ENCODE data around the gene COL9A2.

The COL9A2 gene

DNA sequence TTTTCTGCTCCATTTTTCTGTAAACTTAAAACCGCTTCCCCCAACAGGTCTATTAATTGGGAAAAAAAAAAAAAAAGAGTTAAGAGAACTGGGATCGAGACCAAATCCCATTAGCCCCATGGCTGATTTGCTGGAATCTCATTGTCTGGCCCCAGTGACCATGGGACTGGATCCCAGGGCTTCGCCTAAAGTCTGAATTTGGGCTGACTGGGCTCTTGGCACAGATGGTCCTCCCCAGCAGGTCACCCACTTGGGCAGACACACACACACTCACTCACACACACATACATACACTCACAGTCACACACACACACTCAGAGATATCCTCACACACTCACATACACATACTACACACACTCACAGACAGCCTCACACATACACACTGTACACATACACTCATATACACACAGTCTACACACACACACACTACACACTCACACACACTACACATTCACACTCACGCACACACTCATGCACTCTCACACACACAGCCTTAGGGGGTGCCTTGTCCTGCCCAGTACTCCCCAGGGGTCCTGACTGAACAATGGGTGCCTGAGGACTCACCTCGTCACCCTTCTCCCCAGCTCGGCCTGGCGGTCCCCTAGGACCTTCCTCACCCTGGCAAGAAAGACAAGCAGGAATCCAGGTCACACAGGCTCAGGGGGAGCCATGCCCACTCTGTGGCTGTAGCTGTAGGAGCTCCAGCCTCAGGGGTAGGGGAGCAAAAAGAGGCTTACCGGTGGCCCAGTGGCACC is 7.5 kb downstream of the COL9A2 start:
- no peak for DNase-seq (ENCODE audit: low read depth in 2 of 2)
- H3K4me3 ChIP-seq (replicated peaks in 1 of 2; ENCODE audit: low read depth in 2 of 2, low read length in 2 of 2), result no peak overlapping the region
- TF ChIP-seq, protein P1, sequence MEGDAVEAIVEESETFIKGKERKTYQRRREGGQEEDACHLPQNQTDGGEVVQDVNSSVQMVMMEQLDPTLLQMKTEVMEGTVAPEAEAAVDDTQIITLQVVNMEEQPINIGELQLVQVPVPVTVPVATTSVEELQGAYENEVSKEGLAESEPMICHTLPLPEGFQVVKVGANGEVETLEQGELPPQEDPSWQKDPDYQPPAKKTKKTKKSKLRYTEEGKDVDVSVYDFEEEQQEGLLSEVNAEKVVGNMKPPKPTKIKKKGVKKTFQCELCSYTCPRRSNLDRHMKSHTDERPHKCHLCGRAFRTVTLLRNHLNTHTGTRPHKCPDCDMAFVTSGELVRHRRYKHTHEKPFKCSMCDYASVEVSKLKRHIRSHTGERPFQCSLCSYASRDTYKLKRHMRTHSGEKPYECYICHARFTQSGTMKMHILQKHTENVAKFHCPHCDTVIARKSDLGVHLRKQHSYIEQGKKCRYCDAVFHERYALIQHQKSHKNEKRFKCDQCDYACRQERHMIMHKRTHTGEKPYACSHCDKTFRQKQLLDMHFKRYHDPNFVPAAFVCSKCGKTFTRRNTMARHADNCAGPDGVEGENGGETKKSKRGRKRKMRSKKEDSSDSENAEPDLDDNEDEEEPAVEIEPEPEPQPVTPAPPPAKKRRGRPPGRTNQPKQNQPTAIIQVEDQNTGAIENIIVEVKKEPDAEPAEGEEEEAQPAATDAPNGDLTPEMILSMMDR (IDR thresholded peaks at IDR 0.05; ENCODE audit: low read depth, low read length), result no peak

DNA sequence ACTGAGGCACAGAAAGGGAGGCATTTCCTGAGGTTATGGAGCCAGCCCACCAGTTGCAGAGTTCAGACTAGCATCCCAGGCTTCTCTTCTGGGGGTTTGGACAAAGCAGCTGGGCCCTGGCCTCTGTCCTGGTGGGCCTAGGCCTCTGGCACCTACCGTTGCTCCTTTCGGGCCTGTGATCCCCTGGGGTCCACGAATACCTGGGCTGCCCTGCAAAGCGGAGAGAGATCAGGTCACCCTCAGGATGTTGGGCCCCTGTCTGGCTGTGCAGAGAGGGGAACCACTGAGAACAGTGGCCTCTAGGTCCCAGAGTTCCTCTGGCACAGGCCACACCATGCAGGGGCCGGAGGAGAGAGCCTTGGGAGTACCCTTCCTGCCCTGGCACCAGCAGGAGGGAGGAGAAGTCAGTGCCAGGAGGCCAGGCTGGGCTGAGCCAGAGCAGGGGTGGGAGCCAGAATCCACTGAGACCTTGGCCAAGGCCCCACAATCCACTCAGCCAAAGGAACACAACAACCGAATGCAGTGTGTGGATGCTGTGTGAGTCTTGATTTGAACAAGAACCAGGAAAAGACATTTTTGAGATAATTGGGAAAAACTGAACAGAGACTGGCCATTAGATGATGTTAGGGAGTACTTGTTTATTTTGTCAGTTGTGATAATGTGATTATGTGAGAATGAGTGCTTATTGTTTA is 8.9 kb downstream of the COL9A2 start:
- H3K4me3 ChIP-seq (replicated peaks in 1 of 2; ENCODE audit: low read depth in 2 of 2, low read length in 2 of 2), result no peak overlapping the region
- DNase-seq (ENCODE audit: low read depth in 2 of 2), result peak in 1 of 2 donors; percentile 46
- TF ChIP-seq, protein P1 (IDR thresholded peaks at IDR 0.05; ENCODE audit: low read depth, low read length), result no peak

DNA sequence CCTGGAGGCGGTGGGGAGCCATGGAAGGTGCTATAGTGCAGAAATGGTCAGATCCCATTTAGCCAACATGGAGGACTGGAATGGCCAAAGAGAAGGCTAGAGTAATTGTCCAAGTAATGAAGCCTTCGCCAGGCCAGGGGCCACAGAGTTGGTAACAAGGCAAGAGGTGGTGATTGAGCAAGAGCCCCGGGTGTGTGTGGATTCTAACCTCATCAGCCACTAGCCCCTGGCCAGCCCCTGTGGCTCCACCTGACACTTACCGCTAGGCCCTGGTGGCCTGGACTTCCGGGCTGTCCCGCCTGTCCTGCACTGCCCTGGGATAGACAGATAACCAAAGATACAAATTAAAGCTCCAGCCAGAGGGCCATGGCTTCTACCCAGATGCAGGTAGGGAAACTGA is 9.9 kb downstream of the COL9A2 start:
- no peak for DNase-seq (ENCODE audit: low read depth in 2 of 2)
- TF ChIP-seq, protein P1 (IDR thresholded peaks at IDR 0.05; ENCODE audit: low read depth, low read length), result no peak
- no peak overlapping the region for H3K4me3 ChIP-seq (replicated peaks in 1 of 2; ENCODE audit: low read depth in 2 of 2, low read length in 2 of 2)

DNA sequence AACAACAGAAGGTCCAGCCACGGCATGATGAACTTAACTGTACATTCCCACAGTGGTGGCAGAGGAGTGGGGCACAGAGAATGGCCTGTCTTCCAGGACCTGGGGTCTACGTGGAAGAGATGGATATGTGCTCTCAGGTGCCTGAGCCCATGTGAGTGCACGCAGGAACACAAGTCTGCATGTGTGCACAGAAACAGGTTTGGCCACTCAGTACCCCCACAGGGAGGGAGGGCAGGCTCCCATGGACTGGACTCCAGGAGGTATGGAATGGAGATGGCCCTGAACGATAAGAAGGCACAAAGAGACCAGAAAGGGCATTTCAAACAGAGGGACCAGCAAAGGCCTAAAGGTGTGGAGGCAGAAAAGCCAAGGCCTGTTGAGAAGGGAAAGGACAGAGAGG is 10.8 kb downstream of the COL9A2 start:
- DNase-seq (ENCODE audit: low read depth in 2 of 2), result no peak
- no peak overlapping the region for H3K4me3 ChIP-seq (replicated peaks in 1 of 2; ENCODE audit: low read depth in 2 of 2, low read length in 2 of 2)
- TF ChIP-seq, protein P1 (IDR thresholded peaks at IDR 0.05; ENCODE audit: low read depth, low read length), result no peak

DNA sequence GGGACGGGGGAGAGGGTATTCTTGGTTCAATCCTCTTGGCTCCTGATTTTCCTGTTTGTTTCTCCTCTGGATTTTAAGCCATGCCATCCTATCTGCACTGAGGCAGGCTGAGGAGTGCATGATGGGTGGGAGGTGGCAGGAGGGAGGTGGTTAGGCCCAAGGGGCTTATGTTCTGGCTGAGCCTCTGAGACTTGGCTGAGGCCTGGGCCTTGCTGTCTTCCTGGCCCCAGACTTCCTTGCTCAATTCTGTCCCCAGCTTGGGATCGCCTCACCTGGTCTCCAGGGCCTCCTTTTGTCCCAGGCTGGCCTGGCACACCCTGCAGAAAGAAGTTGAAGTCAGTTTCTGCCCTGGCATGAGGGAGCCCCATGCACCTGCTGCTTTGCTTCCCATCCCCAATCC is 11.2 kb downstream of the COL9A2 start:
- no peak overlapping the region for H3K4me3 ChIP-seq (replicated peaks in 1 of 2; ENCODE audit: low read depth in 2 of 2, low read length in 2 of 2)
- no peak for DNase-seq (ENCODE audit: low read depth in 2 of 2)
- TF ChIP-seq, protein P1 (IDR thresholded peaks at IDR 0.05; ENCODE audit: low read depth, low read length), result no peak

DNA sequence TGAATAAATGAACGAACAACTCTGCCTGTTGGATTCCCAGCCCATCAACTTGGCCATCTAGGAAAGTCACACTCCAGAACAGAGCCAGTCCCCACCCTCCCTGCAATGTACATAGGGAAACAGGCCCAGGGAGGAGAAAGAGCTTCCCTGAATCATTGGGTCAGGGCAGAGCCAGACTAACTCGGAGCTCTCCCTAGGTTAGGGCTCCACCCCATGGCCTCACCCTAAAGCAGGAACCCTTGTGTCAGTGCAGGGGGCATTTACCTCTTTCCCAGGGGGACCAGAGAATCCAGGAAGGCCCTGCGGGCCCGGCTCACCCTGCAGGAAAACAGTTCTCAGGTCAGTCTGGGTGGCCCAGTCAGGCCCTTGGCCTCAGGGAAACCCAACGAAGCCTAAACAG is 11.6 kb downstream of the COL9A2 start:
- no peak overlapping the region for H3K4me3 ChIP-seq (replicated peaks in 1 of 2; ENCODE audit: low read depth in 2 of 2, low read length in 2 of 2)
- DNase-seq (ENCODE audit: low read depth in 2 of 2), result peak in 1 of 2 donors; percentile 9
- TF ChIP-seq, protein P1 (IDR thresholded peaks at IDR 0.05; ENCODE audit: low read depth, low read length), result no peak
